PC-9 (cell line): Measurements from ENCODE around the gene LASP1.

Experiments used
- CTCF ChIP-seq: fragments of 200-600 bp; sonication (generic); conservative IDR thresholded peaks from 2 replicates; pipeline ENCODE4 v1.6.1; 2017; ENCODE audit warnings: mixed run types, antibody characterized with exemption, mild to moderate bottlenecking, moderate library complexity
- EZH2 ChIP-seq: fragments of 200-600 bp; sonication (generic); IDR thresholded peaks from 2 replicates; pipeline ENCODE4 v1.8.0; 2017; ENCODE audit warnings: antibody characterized with exemption, low read depth

GRCh38 chr17:38908676-38909181 lies 38.9 kb downstream of the LASP1 start:
- TF ChIP-seq CTCF (no peak), EZH2 (no peak)
